T47D (cell line): ENCODE results near the gene INCA1.

ENCODE experiments used
- DNase-seq, 2 experiments: peaks; one replicate each; pipeline versions ENCODE4 v3.0.0 to v3.0.0-alpha.2; 2011 to 2012; ENCODE audit warnings: low read depth in 1 of 2, low spot score in 1 of 2
- JUND ChIP-seq: IDR thresholded peaks from 2 replicates; pipeline ENCODE4 v1.6.1; 2012; ENCODE audit warnings: low read depth
- in situ Hi-C: cut with HindIII; loops from 2 replicates; pipeline ENCODE4 v1.10.0; 2016; ENCODE audit warnings: low sequenced_read_pairs, low pct_unique_long_range_greater_than_20kb

INCA1 gene

GRCh38 chr17:4947411-4948165 lies 49.7 kb downstream of the INCA1 start:
- peak in 1 of 2 experiments; percentile 47 for DNase-seq
- TF ChIP-seq JUND: no peak
- in situ Hi-C loops: no loop called here

- no peak for DNase-seq
- in situ Hi-C loops: no loop called here
- no peak for TF ChIP-seq JUND
These were observed 50.3 kb downstream of the INCA1 start for GRCh38 chr17:4947010-4947410.

GRCh38 chr17:4946312-4946976 lies 50.9 kb downstream of the INCA1 start:
- in situ Hi-C loops: no loop called here
- TF ChIP-seq JUND: no peak
- no peak for DNase-seq

- no peak for DNase-seq
- TF ChIP-seq JUND: no peak
- in situ Hi-C loops: no loop called here
These were observed 51.4 kb downstream of the INCA1 start for GRCh38 chr17:4945944-4946280.

- peak; percentile 45; the same call in 1 of the 2 replicates for TF ChIP-seq JUND
- in situ Hi-C loops: no loop called here
- DNase-seq: peak in 1 of 2 experiments; percentile 78
These were observed 52.0 kb downstream of the INCA1 start for GRCh38 chr17:4945176-4945943.

- TF ChIP-seq JUND: no peak
- in situ Hi-C loops: no loop called here
These were observed 52.7 kb downstream of the INCA1 start for GRCh38 chr17:4944554-4945175.

GRCh38 chr17:4944163-4944553 lies 53.2 kb downstream of the INCA1 start:
- in situ Hi-C loops: no loop called here
- TF ChIP-seq JUND: no peak
- no peak for DNase-seq

More at GRCh38 chr17:4944554-4945175, 52.7 kb downstream of the INCA1 start:
- DNase-seq: no peak

GRCh38 chr17:4942760-4943508 lies 54.4 kb downstream of the INCA1 start:
- TF ChIP-seq JUND: no peak
- in situ Hi-C loops: no loop called here
- DNase-seq: no peak

- in situ Hi-C loops: no loop called here
- DNase-seq: no peak
- TF ChIP-seq JUND: no peak
These were observed 56.1 kb downstream of the INCA1 start for GRCh38 chr17:4941319-4941610.

- DNase-seq: peak in 1 of 2 experiments; percentile 59
- no peak for TF ChIP-seq JUND
- in situ Hi-C loops: no loop called here
These were observed 56.6 kb downstream of the INCA1 start for GRCh38 chr17:4940555-4941318.

GRCh38 chr17:4939796-4940554 lies 57.3 kb downstream of the INCA1 start, which contains the start of the genes RNF167 and SLC25A11:
Gene RNF167 (plus strand): TSS chr17:4940268. CDS start chr17:4940910, 642 bp downstream.
Gene SLC25A11 (minus strand): TSS chr17:4940046. CDS start chr17:4939910, 136 bp downstream.
- TF ChIP-seq JUND: no peak
- in situ Hi-C loops: no loop called here
- DNase-seq: peak; percentile 93 to 99
